WI38 (cell line): ENCODE measurements around the gene OXTR.

ENCODE experiments used
- H3K4me3 ChIP-seq: 2 replicates; pipeline ENCODE4 v1.5.1; 2011; ENCODE audit warnings: low read depth, mild to moderate bottlenecking, control low read depth, low read length
- CTCF ChIP-seq: IDR thresholded peaks from 2 replicates; pipeline ENCODE4 v1.5.1; 2012; ENCODE audit warnings: low read depth, mild to moderate bottlenecking, control low read depth, low read length

The OXTR gene

DNA sequence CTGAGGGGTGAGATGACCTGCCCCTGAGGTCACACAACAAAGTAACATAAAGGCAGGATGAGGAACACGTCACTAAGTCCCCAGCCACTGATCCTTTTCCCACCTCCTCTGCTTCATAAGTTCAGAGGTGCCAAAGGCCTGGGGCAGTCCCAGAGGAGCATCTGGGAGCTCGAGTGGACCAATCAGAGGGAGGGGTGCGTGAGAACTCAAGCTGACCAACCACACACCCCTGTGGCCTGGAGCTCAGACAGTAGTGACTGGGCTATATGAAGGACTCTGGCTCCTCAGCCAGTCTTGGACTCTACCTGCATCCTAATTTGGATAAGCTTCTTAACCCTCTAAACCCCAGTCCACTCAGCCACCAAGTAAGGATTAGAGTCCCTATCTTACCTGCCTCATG, 63.8 kb downstream of the OXTR start:
- H3K4me3 ChIP-seq, result no peak overlapping the region
- no peak for TF ChIP-seq CTCF

DNA sequence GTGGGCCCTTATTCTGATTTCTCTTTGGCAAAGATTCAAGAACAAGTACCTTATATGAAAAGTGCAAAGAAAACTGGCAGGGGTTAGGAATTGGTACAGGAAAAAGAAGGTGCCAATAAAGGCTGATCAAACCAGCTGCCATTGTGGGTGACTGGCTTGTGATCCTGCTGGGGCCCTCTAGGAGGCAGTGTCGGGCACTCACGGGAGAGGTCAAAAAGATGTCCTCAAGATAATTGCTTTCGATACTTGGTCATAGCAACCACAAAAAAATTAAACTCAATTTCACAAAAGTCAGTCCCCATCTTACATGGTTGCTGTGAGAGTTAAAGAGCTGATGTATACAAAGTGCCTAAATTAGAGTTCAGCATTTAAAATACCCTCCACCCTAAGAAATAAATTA, 66.9 kb downstream of the OXTR start:
- peak; percentile 55 for TF ChIP-seq CTCF
- H3K4me3 ChIP-seq, result no peak overlapping the region
